GM12878 (cell line): ENCODE data around the gene PSMB3.
A peak's percentile ranks its signal among the peaks of the same experiment; 100 is the strongest.

Experiments
- HDGF ChIP-seq: fragments of 450-650 bp; IDR thresholded peaks from 2 replicates; pipeline ENCODE4 v1.6.1; 2016; ENCODE audit warnings: antibody characterized with exemption
- TCF7 ChIP-seq: IDR thresholded peaks from 2 replicates; pipeline ENCODE4 v1.6.1; 2014; ENCODE audit warnings: antibody characterized with exemption, borderline replicate concordance

- TF ChIP-seq TCF7: no peak
- TF ChIP-seq HDGF: peak; percentile 96
Measured at GRCh38 chr17:38799501-38800236, 47.1 kb downstream of the PSMB3 start, which contains the start of gene PIP4K2B.
